HepG2 (cell line): ENCODE results near the gene C2orf76. TPM values are rescaled to one million over a fixed set of nuclear protein-coding genes. Genes with fewer than 3 reads are reported as not detected.

Source experiments
- ATF4 ChIP-seq, 2 experiments: fragments of 450-650 bp in 1 of 2; sonication (generic) in 1 of 2; formaldehyde crosslinking; IDR thresholded peaks; 2 replicates each; pipeline versions ENCODE4 v1.5.0 to v1.8.0; 2020 to 2022; ENCODE audit warnings: mild to moderate bottlenecking in 1 of 2, missing genetic modification reagents in 1 of 2
- FOXA3 ChIP-seq: IDR thresholded peaks from 2 replicates; pipeline ENCODE4 v1.6.1; 2016; ENCODE audit warnings: missing genetic modification reagents, missing compliant biosample characterization
- HNF1B ChIP-seq: sonication (generic); formaldehyde crosslinking; IDR thresholded peaks from 2 replicates; pipeline ENCODE4 v1.5.1; 2020; ENCODE audit warnings: mild to moderate bottlenecking, moderate library complexity, missing genetic modification reagents
- MED1 ChIP-seq: sonication (generic); formaldehyde crosslinking; IDR thresholded peaks from 2 replicates; pipeline ENCODE4 v1.4.0; 2020; ENCODE audit warnings: missing genetic modification reagents
- PRDM10 ChIP-seq: sonication (generic); formaldehyde crosslinking; IDR thresholded peaks from 2 replicates; pipeline ENCODE4 v1.4.0; 2020; ENCODE audit warnings: low read depth, missing genetic modification reagents
- RBFOX2 ChIP-seq: fragments of 200-400 bp; formaldehyde crosslinking; IDR thresholded peaks from 2 replicates; pipeline ENCODE4 v1.6.1; 2017; ENCODE audit warnings: low read depth, mild to moderate bottlenecking, low read length
- SAP130 ChIP-seq: IDR thresholded peaks from 2 replicates; pipeline ENCODE4 v1.6.1; 2016; ENCODE audit warnings: low read depth
- SKIL ChIP-seq: sonication (generic); formaldehyde crosslinking; IDR thresholded peaks from 2 replicates; pipeline ENCODE4 v1.8.0; 2022; ENCODE audit warnings: missing genetic modification reagents, mild to moderate bottlenecking, moderate library complexity, borderline replicate concordance
- SOX6 ChIP-seq, 2 experiments: fragments of 450-650 bp in 1 of 2; sonication (generic) in 1 of 2; formaldehyde crosslinking in 1 of 2; IDR thresholded peaks; 2 replicates each; pipeline versions ENCODE4 v1.4.0 to v1.6.1; 2017 to 2020; ENCODE audit warnings: antibody characterized with exemption in 1 of 2, mild to moderate bottlenecking in 1 of 2, missing genetic modification reagents in 1 of 2
- ZBTB49 ChIP-seq: sonication (generic); formaldehyde crosslinking; IDR thresholded peaks from 2 replicates; pipeline ENCODE4 v1.4.0; 2020; ENCODE audit warnings: missing genetic modification reagents, borderline replicate concordance
- ZNF264 ChIP-seq: sonication (generic); formaldehyde crosslinking; IDR thresholded peaks from 2 replicates; pipeline ENCODE4 v1.4.0; 2020; ENCODE audit warnings: missing genetic modification reagents
- ZNF44 ChIP-seq: sonication (generic); formaldehyde crosslinking; IDR thresholded peaks from 2 replicates; pipeline ENCODE4 v1.5.1; 2020; ENCODE audit warnings: mild to moderate bottlenecking, missing genetic modification reagents
- ZNF607 ChIP-seq: sonication (generic); formaldehyde crosslinking; IDR thresholded peaks from 2 replicates; pipeline ENCODE4 v1.5.1; 2020; ENCODE audit warnings: missing genetic modification reagents, mild to moderate bottlenecking, borderline replicate concordance
- polyA plus RNA-seq, 8 experiments: library from polyadenylated mRNA; depleted of rRNA in 3 of 8; stranded (reverse) in 7 of 8; unstranded in 1 of 8; fragments of >200 nt; fragmentation: Illumina TruSeq in 4 of 8; extraction: Trizol in 4 of 8; gene quantifications; 2 replicates each; pipeline versions ENCODE4 v1.2.1 to v1.2.3, GENCODE V29; 2011 to 2016; ENCODE audit warnings: low read depth in 4 of 8, missing spikeins in 1 of 8, mixed read lengths in 1 of 8; ENCODE audit not compliant: insufficient read depth in 1 of 8
- total RNA-seq, 5 experiments: library from RNA; depleted of rRNA; stranded (reverse); fragments of >200 nt; fragmentation: Illumina TruSeq; extraction: Trizol; gene quantifications; 2 replicates each; pipeline ENCODE4 v1.2.3, GENCODE V29; 2016; ENCODE audit warnings: low read depth in 1 of 5

The C2orf76 gene
- total and polyA plus RNA-seq, 2 of the 13 experiments (the other 11 are each of a cell fraction or from before 2014, with no cell fraction given) = 7.7 to 8.5 TPM

- TF ChIP-seq ZBTB49 (CRISPR knock-in tag) (no peak), FOXA3 (CRISPR knock-in tag) (peak; percentile 17; the same call in 1 of the 2 replicates), ZNF607 (CRISPR knock-in tag) (no peak), SOX6 (IDR thresholded peaks at IDR 0.05) (no peak), SOX6 (CRISPR knock-in tag; IDR thresholded peaks at IDR 0.05) (peak; percentile 30; the same call in 1 of the 2 replicates), SAP130 (CRISPR knock-in tag) (0 out of 2 replicates have a peak, but pooled peaks have one; percentile 7), MED1 (peak; percentile 11; the same call in 1 of the 2 replicates), ZNF44 (CRISPR knock-in tag) (peak; percentile 82; the same call in 1 of the 2 replicates), ZNF264 (0 out of 2 replicates have a peak, but pooled peaks have one; percentile 6), HNF1B (CRISPR knock-in tag) (0 out of 2 replicates have a peak, but pooled peaks have one; percentile 61), SKIL (CRISPR knock-in tag) (0 out of 2 replicates have a peak, but pooled peaks have one; percentile 34), ATF4 (CRISPR knock-in tag; IDR thresholded peaks at IDR 0.05) (peak in 1 of 2 experiments; percentile 30; a peak in 1 of 4 replicates), RBFOX2 (no peak), PRDM10 (CRISPR knock-in tag) (0 out of 2 replicates have a peak, but pooled peaks have one; percentile 8)
These were observed 41.0 kb upstream of the C2orf76 start (continued) for GRCh38 chr2:119407430-119408220.
